Cardiac fibroblast (primary cell): ENCODE data around the gene KCNF1.
A peak's percentile ranks its signal among the peaks of the same experiment; 100 is the strongest.

Experiments
- DNase-seq, 2 donors: peaks; one replicate each; pipeline versions ENCODE4 v3.0.0 to v3.0.0-alpha.2; 2010; ENCODE audit warnings: low read depth in 2 of 2
- H3K4me3 ChIP-seq, 2 donors: replicated peaks in 1 of 2; 1 replicate in 1 of 2; 2 replicates in 1 of 2; pipeline ENCODE4 v1.5.1; 2011; ENCODE audit warnings: low read depth in 2 of 2, low read length in 2 of 2, mild to moderate bottlenecking in 2 of 2, moderate library complexity in 1 of 2
- TF ChIP-seq, protein P1 (sequence below): IDR thresholded peaks from one replicate; pipeline ENCODE4 v1.5.1; 2011; ENCODE audit warnings: low read depth, mild to moderate bottlenecking, low read length, inconsistent platforms

Gene KCNF1

DNA sequence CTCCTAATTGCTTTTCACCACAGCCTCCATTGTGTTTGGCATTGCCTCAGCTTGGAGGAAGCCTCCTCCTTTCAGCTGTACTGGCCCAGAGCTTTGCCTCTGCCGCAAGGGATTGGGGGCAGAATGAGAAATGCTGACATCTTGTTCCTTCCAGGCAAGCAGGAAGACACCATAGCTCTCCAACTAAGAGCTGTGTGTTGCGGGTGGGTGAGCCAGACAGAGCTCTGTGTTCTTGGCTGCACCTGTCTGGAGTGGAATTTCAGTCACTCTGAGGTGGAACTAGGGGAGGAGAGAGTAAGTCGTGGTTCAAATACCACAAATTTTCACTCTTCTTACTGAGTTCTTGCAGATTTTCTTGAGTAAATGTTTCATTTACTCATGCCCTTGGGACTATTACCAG is 36.6 kb upstream of the KCNF1 start:
- no peak for DNase-seq
- TF ChIP-seq, protein P1, sequence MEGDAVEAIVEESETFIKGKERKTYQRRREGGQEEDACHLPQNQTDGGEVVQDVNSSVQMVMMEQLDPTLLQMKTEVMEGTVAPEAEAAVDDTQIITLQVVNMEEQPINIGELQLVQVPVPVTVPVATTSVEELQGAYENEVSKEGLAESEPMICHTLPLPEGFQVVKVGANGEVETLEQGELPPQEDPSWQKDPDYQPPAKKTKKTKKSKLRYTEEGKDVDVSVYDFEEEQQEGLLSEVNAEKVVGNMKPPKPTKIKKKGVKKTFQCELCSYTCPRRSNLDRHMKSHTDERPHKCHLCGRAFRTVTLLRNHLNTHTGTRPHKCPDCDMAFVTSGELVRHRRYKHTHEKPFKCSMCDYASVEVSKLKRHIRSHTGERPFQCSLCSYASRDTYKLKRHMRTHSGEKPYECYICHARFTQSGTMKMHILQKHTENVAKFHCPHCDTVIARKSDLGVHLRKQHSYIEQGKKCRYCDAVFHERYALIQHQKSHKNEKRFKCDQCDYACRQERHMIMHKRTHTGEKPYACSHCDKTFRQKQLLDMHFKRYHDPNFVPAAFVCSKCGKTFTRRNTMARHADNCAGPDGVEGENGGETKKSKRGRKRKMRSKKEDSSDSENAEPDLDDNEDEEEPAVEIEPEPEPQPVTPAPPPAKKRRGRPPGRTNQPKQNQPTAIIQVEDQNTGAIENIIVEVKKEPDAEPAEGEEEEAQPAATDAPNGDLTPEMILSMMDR, result no peak
- H3K4me3 ChIP-seq, result no peak overlapping the region

DNA sequence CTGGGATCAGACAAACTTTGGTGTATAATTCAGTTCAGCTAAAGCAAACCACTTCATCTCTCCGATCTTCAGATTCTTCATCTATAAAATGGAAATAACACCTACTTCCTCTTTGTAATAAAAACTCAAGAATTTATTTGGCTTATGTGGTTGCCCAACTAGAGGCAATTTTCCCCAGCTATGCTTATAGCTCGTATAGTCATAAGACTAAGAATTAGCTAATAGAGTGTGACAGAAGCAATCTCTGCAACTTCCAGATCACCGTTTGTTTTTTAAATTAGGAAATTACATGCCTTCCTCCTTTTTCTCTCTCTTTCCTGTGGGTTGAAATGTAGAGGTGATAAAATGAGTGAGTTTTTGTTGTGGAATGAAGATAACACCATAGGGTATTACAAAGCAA is 35.3 kb upstream of the KCNF1 start:
- TF ChIP-seq, protein P1, result no peak
- H3K4me3 ChIP-seq, result no peak overlapping the region
- no peak for DNase-seq

DNA sequence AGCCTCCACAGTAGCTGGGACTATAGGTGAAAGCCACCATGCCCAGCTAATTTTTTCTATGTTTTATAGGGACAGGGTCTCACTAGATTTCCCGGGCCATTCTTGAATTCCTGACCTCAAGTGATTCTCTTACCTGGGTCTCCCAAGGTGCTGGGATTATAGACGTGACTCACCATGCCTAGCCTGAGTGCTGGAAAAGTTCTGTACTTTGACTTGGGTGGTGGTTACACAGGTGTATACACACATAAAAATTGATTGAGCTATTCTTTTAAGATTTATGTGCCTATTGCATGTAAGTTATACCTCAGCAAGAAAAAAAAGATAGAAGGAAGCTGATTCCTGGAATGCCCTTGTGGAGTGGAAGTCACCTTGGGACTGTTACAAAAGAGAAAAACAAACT is 34.8 kb upstream of the KCNF1 start:
- TF ChIP-seq, protein P1, result no peak
- no peak for DNase-seq

DNA sequence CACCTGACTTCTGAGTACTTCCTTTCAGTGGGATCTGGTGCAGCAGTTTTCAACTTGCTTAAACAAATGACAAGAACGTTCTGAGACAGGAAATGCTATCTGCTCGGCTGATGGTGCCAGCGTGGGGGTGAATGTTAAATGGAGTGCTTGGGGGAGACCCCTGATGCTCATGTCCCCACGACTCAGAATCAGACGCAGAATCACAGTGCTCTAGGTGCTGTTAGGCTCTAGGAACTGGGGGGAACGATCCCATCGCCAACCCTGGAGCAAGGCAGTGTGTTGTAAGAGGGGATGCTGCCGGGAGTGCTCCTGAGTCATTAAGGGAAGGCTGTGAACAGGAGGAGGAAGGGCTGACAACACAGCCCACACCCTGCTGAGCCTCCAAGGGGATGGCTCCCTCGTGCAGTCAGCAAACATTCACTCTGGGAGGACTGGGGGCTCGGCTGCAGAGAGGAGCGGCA is 34.1 kb upstream of the KCNF1 start:
- TF ChIP-seq, protein P1, result no peak
- peak in 1 of 2 donors; percentile 6 for DNase-seq
- H3K4me3 ChIP-seq, result no peak overlapping the region

More for the DNA sequence above, 34.8 kb upstream of the KCNF1 start:
- H3K4me3 ChIP-seq, result no peak overlapping the region

DNA sequence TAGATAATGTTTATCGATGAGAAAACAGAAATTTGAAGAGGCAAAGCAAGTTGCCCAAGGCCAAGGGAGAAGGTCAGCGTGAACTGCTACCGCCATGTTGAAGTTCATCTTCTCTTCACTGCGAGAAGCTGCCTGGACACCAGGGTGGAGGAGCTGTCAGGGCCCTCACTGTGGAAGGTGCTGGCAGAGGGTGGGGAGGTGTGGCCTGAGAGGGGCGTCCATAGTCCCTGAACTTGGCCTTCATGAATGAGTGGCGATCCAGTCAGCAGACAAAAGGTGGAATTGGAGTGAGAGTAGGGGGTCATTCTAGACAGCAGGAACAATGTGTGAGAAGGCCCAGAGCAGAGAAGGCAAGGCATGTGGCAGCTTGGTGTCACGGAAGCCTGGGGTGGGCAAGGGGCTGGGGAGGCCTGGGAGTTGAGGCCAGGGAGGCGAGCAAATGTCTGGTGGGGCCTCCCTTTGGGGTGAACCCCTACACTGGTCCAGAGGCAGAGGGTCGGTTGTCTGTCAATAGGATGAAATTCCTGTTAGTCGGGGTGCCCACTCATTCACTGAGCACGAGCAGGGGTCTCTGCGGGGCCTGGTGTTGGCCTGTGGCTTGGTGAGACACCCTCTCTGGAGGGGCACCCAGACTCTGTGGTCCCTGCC is 33.3 kb upstream of the KCNF1 start:
- no peak overlapping the region for H3K4me3 ChIP-seq
- DNase-seq, result no peak
- TF ChIP-seq, protein P1, result no peak

DNA sequence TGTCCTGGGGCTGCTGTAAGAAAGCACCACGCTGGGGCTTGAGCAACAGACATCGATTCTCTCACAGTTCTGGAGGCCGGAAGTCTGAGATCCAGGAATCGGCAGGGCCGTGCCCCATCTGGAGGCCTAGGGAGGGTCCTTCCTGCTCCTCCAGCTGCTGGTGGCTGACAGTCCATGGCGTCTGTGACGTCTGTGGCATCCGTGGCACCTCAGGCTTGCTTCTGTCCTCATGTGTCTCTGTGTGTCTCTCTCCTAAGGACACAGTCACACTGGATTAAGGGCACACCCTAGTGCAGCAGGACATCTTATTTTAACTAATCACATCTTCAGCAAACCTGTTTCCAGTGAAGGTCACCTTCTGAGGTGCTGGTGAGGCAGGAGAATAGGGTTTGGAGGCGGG is 32.6 kb upstream of the KCNF1 start:
- H3K4me3 ChIP-seq, result no peak overlapping the region
- TF ChIP-seq, protein P1, result no peak
- no peak for DNase-seq
